GM12865 (cell line): Measurements from ENCODE around the gene VMP1.
"Not testable (repeated sequence)": the region's sequence is repeated elsewhere in the genome, so short reads cannot be mapped to it uniquely, and the experiment has no call there.

Experiments used
- DNase-seq: peaks from one replicate; pipeline ENCODE4 v3.0.0; 2010; ENCODE audit warnings: low read depth
- H3K4me3 ChIP-seq: 2 replicates; pipeline ENCODE4 v1.5.1; 2011; ENCODE audit warnings: mild to moderate bottlenecking, low read depth, low read length, control low read depth
- CTCF ChIP-seq: IDR thresholded peaks from 2 replicates; pipeline ENCODE4 v1.5.1; 2011; ENCODE audit warnings: low read length, control low read depth, low read depth, inconsistent platforms; ENCODE audit not compliant: insufficient read depth; ENCODE audit errors: missing control alignments

The VMP1 gene

GRCh38 chr17:59751955-59752413, 44.5 kb downstream of the VMP1 start:
- H3K4me3 ChIP-seq, result no peak overlapping the region; the same call in 1 of the 2 replicates
- peak; percentile 84 for DNase-seq
- TF ChIP-seq CTCF, result no peak

- no peak overlapping the region; the same call in 1 of the 2 replicates for H3K4me3 ChIP-seq
- TF ChIP-seq CTCF, result no peak
- peak; percentile 10 for DNase-seq
Measured at GRCh38 chr17:59752446-59752845, 45.0 kb downstream of the VMP1 start.

GRCh38 chr17:59752922-59753321, 45.5 kb downstream of the VMP1 start:
- no peak for TF ChIP-seq CTCF
- DNase-seq, result no peak
- no peak overlapping the region for H3K4me3 ChIP-seq

GRCh38 chr17:59753522-59754467, 46.3 kb downstream of the VMP1 start:
- H3K4me3 ChIP-seq, result peak overlapping the region; percentile 26
- peak; percentile 52 for TF ChIP-seq CTCF
- DNase-seq, result peak; percentile 88

- no peak for TF ChIP-seq CTCF
- H3K4me3 ChIP-seq, result no peak overlapping the region
- DNase-seq, result peak; percentile 9
Measured at GRCh38 chr17:59754552-59754951, 47.1 kb downstream of the VMP1 start.

- H3K4me3 ChIP-seq, DNase-seq: not testable (repeated sequence)
Measured at GRCh38 chr17:59755069-59755468, 47.6 kb downstream of the VMP1 start.

- TF ChIP-seq CTCF, result no peak
- no peak for DNase-seq
- no peak overlapping the region for H3K4me3 ChIP-seq
Measured at GRCh38 chr17:59756236-59756818, 48.9 kb downstream of the VMP1 start.
